ENCODE results near the gene NOB1. TPM values are rescaled to one million over a fixed set of nuclear protein-coding genes. Genes with fewer than 3 reads are reported as not detected.

NOB1 gene
- total and polyA plus RNA-seq, 9 of the 15 experiments (the other 6 are each of a cell fraction or from before 2014, with no cell fraction given) = 42.4 to 148 (median 116) TPM

DNA sequence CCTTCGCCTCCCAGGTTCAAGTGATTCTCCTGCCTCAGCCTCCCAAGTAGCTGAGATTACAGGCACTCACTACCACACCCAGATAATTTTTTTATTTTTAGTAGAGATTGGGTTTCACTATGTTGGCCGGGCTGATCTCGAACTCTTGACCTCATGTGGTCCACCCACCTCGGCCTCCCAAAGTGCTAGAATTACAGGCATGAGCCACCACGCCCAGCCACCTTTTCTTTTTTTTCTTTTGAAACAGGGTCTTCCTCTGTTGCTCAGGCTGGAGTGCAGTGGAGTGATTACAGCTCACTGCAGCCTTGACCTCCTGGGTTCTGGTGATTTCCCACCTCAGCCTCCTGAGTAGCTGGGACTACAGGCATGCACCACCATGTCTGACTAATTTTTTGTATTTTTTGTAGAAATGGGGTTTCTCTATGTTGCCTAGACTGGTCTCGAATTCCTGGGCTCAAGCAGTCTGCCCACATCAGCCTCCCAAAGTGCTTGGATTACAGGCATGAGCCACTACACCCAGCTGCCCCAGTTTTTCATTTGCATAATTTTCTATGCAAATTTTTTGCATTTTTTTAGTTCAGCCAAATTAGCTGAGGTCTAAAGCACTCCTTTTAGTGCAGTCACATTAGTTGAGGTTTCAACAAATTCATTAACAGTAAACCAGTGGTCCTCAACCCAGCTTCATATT lies 18.7 kb upstream of the NOB1 start:
- in situ Hi-C loops (cut with MboI) (no loop called here), intact Hi-C loops (cut with micrococcal nuclease) (no loop called here)
- H3K36me3 ChIP-seq (ENCODE audit: control insufficient read depth, insufficient read depth, low read length) = no peaks in the 10 kb centered on the region
- 0 out of 2 replicates have a peak, but pooled peaks cover 4% of the 10 kb centered on the region for H4K20me1 ChIP-seq (replicated peaks; ENCODE audit: control insufficient read depth, insufficient read depth, low read length)
- WGBS (ENCODE audit: insufficient coverage, low coverage, missing lambda C conversion rate) = 20% methylated on average over 6 of the region's 6 CpGs
- no peak for FAIRE-seq
- no peaks in the 10 kb centered on the region for H3K27me3 ChIP-seq (ENCODE audit: control insufficient read depth in 2 of 2, insufficient read depth in 2 of 2, low read length in 2 of 2)
- peak; percentile 45 for ATAC-seq
- no TSS peak for BruUV-seq (replicated peaks)
- H3K9me3 ChIP-seq (replicated peaks; ENCODE audit: control insufficient read depth, insufficient read depth, low read depth, low read length) = no peaks in the 10 kb centered on the region
- no peak overlapping the region for H3K4me2 ChIP-seq (ENCODE audit: insufficient read depth, low read length)
- no peak overlapping the region for H3K4me3 ChIP-seq
- TF ChIP-seq ASH1L (IDR thresholded peaks at IDR 0.05; ENCODE audit: borderline replicate concordance, low read depth, partially characterized antibody) = no peak
- TF ChIP-seq KDM1A (IDR thresholded peaks at IDR 0.05) = peak; percentile 30 to 61; a peak in 2 of 4 replicates
- ChIA-PET CTCF (ENCODE audit: low intra/inter-chr PET ratio) (no interaction called here), POLR2A (interaction anchor here (1.1 to 2.4 kb wide), 2 partner anchors 10 to 22 kb away, joined by 3 to 14 read pairs; partner anchors contain the start of gene WWP2)
- peaks cover 3% of the 10 kb centered on the region for H3K9me1 ChIP-seq (ENCODE audit: control insufficient read depth, insufficient read depth, low read length)
- no peak overlapping the region for H2AFZ ChIP-seq (ENCODE audit: low read depth, low read length)
- H3K4me1 ChIP-seq (replicated peaks in 1 of 2; ENCODE audit: control insufficient read depth in 2 of 2, insufficient read depth in 2 of 2, low read length in 2 of 2) = peaks cover 6 to 9% of the 10 kb centered on the region in 2 experiments; a peak in 4 of 5 replicates
- peak in 1 of 4 experiments; percentile 25 for DNase-seq (ENCODE audit: extremely low read depth in 1 of 4, low spot score in 3 of 4)
- peaks cover 29% of the 10 kb centered on the region for H3K79me2 ChIP-seq (ENCODE audit: control insufficient read depth, insufficient read depth, low read length)
- no peak overlapping the region for H3K9ac ChIP-seq (ENCODE audit: insufficient read depth in 1 of 2, low read depth in 2 of 2, low read length in 2 of 2)
- H3K27ac ChIP-seq (ENCODE audit: extremely low read depth, low read depth, low read length) = no peak overlapping the region

GRCh38 chr16:69771651-69771967 lies 16.9 kb upstream of the NOB1 start:
- H3K4me3 ChIP-seq = no peak overlapping the region
- in situ Hi-C loops (cut with MboI) = no loop called here
- H3K9ac ChIP-seq (ENCODE audit: insufficient read depth in 1 of 2, low read depth in 2 of 2, low read length in 2 of 2) = no peak overlapping the region
- no peaks in the 10 kb centered on the region for H3K9me3 ChIP-seq (replicated peaks; ENCODE audit: control insufficient read depth, insufficient read depth, low read depth, low read length)
- 0 out of 2 replicates have a peak, but pooled peaks cover 4% of the 10 kb centered on the region for H4K20me1 ChIP-seq (replicated peaks; ENCODE audit: control insufficient read depth, insufficient read depth, low read length)
- peaks cover 31% of the 10 kb centered on the region for H3K79me2 ChIP-seq (ENCODE audit: control insufficient read depth, insufficient read depth, low read length)
- 83% methylated on average over 2 of the region's 2 CpGs for WGBS (ENCODE audit: insufficient coverage, low coverage, missing lambda C conversion rate)
- ChIA-PET CTCF (ENCODE audit: low intra/inter-chr PET ratio) (interaction anchor here (0.5 to 0.6 kb wide), 2 partner anchors 20 to 65 kb away, joined by 3 to 4 read pairs; no protein-coding TSS in a partner anchor), POLR2A (interaction anchor here (1.0 to 1.2 kb wide), 2 partner anchors 9 to 25 kb away, joined by 3 to 5 read pairs; no protein-coding TSS in a partner anchor)
- FAIRE-seq (no peak), ATAC-seq (no peak), DNase-seq (ENCODE audit: extremely low read depth in 1 of 4, low spot score in 3 of 4) (no peak)
- no peaks in the 10 kb centered on the region for H3K36me3 ChIP-seq (ENCODE audit: control insufficient read depth, insufficient read depth, low read length)
- no peak overlapping the region for H2AFZ ChIP-seq (ENCODE audit: low read depth, low read length)
- BruUV-seq (replicated peaks) = no TSS peak
- H3K9me1 ChIP-seq (ENCODE audit: control insufficient read depth, insufficient read depth, low read length) = peaks cover 3% of the 10 kb centered on the region
- no peak overlapping the region for H3K4me2 ChIP-seq (ENCODE audit: insufficient read depth, low read length)
- no peak overlapping the region for H3K27ac ChIP-seq (ENCODE audit: extremely low read depth, low read depth, low read length)
- H3K4me1 ChIP-seq (replicated peaks in 1 of 2; ENCODE audit: control insufficient read depth in 2 of 2, insufficient read depth in 2 of 2, low read length in 2 of 2) = peaks cover 6 to 9% of the 10 kb centered on the region in 2 experiments; a peak in 4 of 5 replicates
- no peaks in the 10 kb centered on the region for H3K27me3 ChIP-seq (ENCODE audit: control insufficient read depth in 2 of 2, insufficient read depth in 2 of 2, low read length in 2 of 2)
- intact Hi-C loops (cut with micrococcal nuclease) = no loop called here
- TF ChIP-seq ATF7 (IDR thresholded peaks at IDR 0.05) = no peak
- no peak for TF ChIP-seq RCOR1 (IDR thresholded peaks at IDR 0.05; ENCODE audit: borderline replicate concordance in 1 of 2, low read depth in 2 of 2, low read length in 2 of 2)
- no peak for TF ChIP-seq CBX8 (IDR thresholded peaks at IDR 0.05; ENCODE audit: borderline replicate concordance, extremely low read depth, low read depth, low read length, poor library complexity, severe bottlenecking)
- TF ChIP-seq ZNF124 (CRISPR knock-in tag; IDR thresholded peaks at IDR 0.05) = no peak
- TF ChIP-seq ZNF79 (CRISPR knock-in tag; IDR thresholded peaks at IDR 0.05; ENCODE audit: low read depth) = no peak
- TF ChIP-seq DACH1 (IDR thresholded peaks at IDR 0.05; ENCODE audit: partially characterized antibody) = no peak
- TF ChIP-seq SMARCC2 (IDR thresholded peaks at IDR 0.05; ENCODE audit: low read depth) = no peak
- no peak for TF ChIP-seq FOXJ3 (CRISPR knock-in tag; IDR thresholded peaks at IDR 0.05)
- no peak for TF ChIP-seq BRD4 (IDR thresholded peaks at IDR 0.05)
- no peak for TF ChIP-seq ETS2 (tag; IDR thresholded peaks at IDR 0.05; ENCODE audit: borderline replicate concordance, poor library complexity, severe bottlenecking)
- no peak for TF ChIP-seq ZNF644 (tag; IDR thresholded peaks at IDR 0.05; ENCODE audit: low read depth)
- no peak for TF ChIP-seq FUS (optimal IDR thresholded peaks at IDR 0.05; ENCODE audit: low read depth, low read length)
- TF ChIP-seq ZNF280B (CRISPR knock-in tag; IDR thresholded peaks at IDR 0.05) = no peak

Data from K562 (cell line).